Nephron (organoid): ENCODE measurements around the gene GTF2A1L.
"Not testable (repeated sequence)": the region's sequence is repeated elsewhere in the genome, so short reads cannot be mapped to it uniquely, and the experiment has no call there.

ENCODE experiments used
- H3K27ac Mint-ChIP-seq, 3 experiments: 2 replicates each; pipeline ENCODE4 v1.8.0; 2020; ENCODE audit warnings: mixed read lengths in 3 of 3, mild to moderate bottlenecking in 2 of 3, moderate library complexity in 1 of 3
- H3K27me3 Mint-ChIP-seq: 2 replicates; pipeline ENCODE4 v1.8.0; 2021; ENCODE audit warnings: low read depth, mild to moderate bottlenecking, moderate library complexity, mixed read lengths
- H3K36me3 Mint-ChIP-seq: 2 replicates; pipeline ENCODE4 v1.8.0; 2020; ENCODE audit warnings: low read depth, mixed read lengths
- H3K4me1 Mint-ChIP-seq: 2 replicates; pipeline ENCODE4 v1.8.0; 2020; ENCODE audit warnings: mixed read lengths
- H3K4me3 Mint-ChIP-seq, 3 experiments: 2 replicates each; pipeline ENCODE4 v1.8.0; 2020; ENCODE audit warnings: mild to moderate bottlenecking in 3 of 3, mixed read lengths in 3 of 3, moderate library complexity in 2 of 3
- H3K9me3 Mint-ChIP-seq: 2 replicates; pipeline ENCODE4 v1.8.0; 2020; ENCODE audit warnings: mixed read lengths
- TF ChIP-seq, protein P1 (sequence below), 3 experiments: fragments of 200-600 bp; sonication (generic); IDR thresholded peaks; one replicate each; pipeline ENCODE4 v1.5.0; 2021; ENCODE audit warnings: antibody characterized with exemption in 3 of 3; ENCODE audit not compliant: unreplicated experiment in 3 of 3

GTF2A1L gene

GRCh38 chr2:48613211-48613610 lies 4.4 kb upstream of the GTF2A1L start:
- Mint-ChIP-seq H3K4me3 (no peak overlapping the region), H3K27me3 (no peaks in the 10 kb centered on the region), H3K4me1 (no peaks in the 10 kb centered on the region), H3K9me3 (peaks cover 6% of the 10 kb centered on the region), H3K36me3 (peaks cover 9% of the 10 kb centered on the region), H3K27ac (no peak overlapping the region)
- TF ChIP-seq, protein P1, sequence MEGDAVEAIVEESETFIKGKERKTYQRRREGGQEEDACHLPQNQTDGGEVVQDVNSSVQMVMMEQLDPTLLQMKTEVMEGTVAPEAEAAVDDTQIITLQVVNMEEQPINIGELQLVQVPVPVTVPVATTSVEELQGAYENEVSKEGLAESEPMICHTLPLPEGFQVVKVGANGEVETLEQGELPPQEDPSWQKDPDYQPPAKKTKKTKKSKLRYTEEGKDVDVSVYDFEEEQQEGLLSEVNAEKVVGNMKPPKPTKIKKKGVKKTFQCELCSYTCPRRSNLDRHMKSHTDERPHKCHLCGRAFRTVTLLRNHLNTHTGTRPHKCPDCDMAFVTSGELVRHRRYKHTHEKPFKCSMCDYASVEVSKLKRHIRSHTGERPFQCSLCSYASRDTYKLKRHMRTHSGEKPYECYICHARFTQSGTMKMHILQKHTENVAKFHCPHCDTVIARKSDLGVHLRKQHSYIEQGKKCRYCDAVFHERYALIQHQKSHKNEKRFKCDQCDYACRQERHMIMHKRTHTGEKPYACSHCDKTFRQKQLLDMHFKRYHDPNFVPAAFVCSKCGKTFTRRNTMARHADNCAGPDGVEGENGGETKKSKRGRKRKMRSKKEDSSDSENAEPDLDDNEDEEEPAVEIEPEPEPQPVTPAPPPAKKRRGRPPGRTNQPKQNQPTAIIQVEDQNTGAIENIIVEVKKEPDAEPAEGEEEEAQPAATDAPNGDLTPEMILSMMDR (IDR thresholded peaks at IDR 0.05; ENCODE audit: unreplicated experiment in 3 of 3) = no peak

GRCh38 chr2:48614581-48614980 lies 3.1 kb upstream of the GTF2A1L start:
- not testable (repeated sequence) for H3K4me1 Mint-ChIP-seq, H3K4me3 Mint-ChIP-seq, H3K27me3 Mint-ChIP-seq, H3K27ac Mint-ChIP-seq, H3K9me3 Mint-ChIP-seq, H3K36me3 Mint-ChIP-seq

DNA sequence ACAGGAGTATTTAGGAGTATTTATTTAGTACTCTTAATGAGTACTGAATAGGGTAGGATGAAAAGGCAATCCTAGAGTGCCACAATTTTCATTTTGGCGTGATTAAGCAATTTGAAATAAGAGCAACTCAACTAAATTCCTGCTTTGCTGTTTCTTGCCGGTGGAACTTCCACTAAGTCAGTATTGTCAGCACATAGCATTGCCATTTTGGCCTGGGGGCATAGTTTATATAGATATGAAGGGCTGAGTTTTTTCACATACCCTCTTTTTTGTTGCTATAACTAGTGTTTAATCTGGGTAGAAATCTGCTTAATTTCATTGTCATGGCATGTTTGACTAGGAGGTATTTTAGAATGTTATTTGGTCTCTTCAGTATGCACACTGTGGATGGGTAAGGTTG lies 1.9 kb downstream of the GTF2A1L start:
- TF ChIP-seq, protein P1 (IDR thresholded peaks at IDR 0.05; ENCODE audit: unreplicated experiment in 3 of 3) = no peak
- Mint-ChIP-seq H3K36me3 (no peaks in the 10 kb centered on the region), H3K9me3 (no peaks in the 10 kb centered on the region), H3K4me1 (no peaks in the 10 kb centered on the region), H3K27ac (no peak overlapping the region), H3K4me3 (no peak overlapping the region), H3K27me3 (no peaks in the 10 kb centered on the region)

GRCh38 chr2:48620604-48621003 lies 2.9 kb downstream of the GTF2A1L start:
- H3K27ac Mint-ChIP-seq = no peak overlapping the region

DNA sequence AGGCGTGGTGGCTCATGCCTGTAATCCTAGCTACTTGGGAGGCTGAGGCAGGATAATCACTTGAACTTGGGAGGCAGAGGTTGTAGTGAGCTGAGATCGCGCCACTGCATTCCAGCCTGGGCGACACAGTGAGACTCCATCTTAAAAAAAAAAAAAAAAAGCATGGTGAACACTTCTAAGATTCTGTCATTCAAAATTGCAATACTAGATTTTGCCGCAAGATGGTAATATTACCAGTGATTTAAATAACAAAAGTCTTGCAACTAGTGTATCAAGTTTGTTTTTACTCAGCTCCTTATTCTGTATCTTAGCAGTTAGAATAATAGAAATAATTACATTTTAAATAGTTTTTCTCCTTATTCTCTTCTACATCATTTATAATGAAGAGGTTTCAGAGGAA lies 5.0 kb downstream of the GTF2A1L start:
- not testable (repeated sequence) for H3K4me1 Mint-ChIP-seq, H3K27me3 Mint-ChIP-seq, H3K9me3 Mint-ChIP-seq, H3K4me3 Mint-ChIP-seq, H3K27ac Mint-ChIP-seq, H3K36me3 Mint-ChIP-seq

More at GRCh38 chr2:48620604-48621003, 2.9 kb downstream of the GTF2A1L start:
- Mint-ChIP-seq H3K4me1 (no peaks in the 10 kb centered on the region), H3K36me3 (no peaks in the 10 kb centered on the region), H3K9me3 (no peaks in the 10 kb centered on the region), H3K27me3 (no peaks in the 10 kb centered on the region), H3K4me3 (no peak overlapping the region)
- TF ChIP-seq, protein P1 (IDR thresholded peaks at IDR 0.05; ENCODE audit: unreplicated experiment in 3 of 3) = no peak

DNA sequence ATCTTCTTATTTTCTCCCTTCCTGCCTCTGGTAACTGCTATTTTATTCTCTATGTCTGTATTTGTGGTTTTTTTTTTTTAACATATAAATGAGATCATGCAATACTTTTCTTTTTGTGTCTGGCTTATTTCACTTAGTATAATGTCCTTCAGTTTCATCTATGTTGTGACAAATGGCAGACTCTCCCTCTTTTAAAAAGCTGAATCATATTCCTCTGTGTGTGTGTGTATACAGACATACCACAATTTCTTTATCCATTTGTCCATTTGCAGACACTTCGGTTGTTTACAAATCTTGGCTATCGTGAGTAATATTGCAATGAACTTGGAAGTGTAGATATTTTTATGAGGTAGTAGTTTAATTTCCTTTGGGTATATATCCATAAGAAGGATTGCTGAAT lies 7.0 kb downstream of the GTF2A1L start:
- Mint-ChIP-seq H3K36me3 (peaks cover 3% of the 10 kb centered on the region), H3K27ac (no peak overlapping the region), H3K4me1 (no peaks in the 10 kb centered on the region), H3K4me3 (no peak overlapping the region), H3K9me3 (peaks cover 9% of the 10 kb centered on the region), H3K27me3 (no peaks in the 10 kb centered on the region)
- TF ChIP-seq, protein P1 (IDR thresholded peaks at IDR 0.05; ENCODE audit: unreplicated experiment in 3 of 3) = no peak

- Mint-ChIP-seq H3K4me3 (no peak overlapping the region), H3K4me1 (no peaks in the 10 kb centered on the region), H3K27ac (no peak overlapping the region), H3K9me3 (peaks cover 11% of the 10 kb centered on the region), H3K27me3 (no peaks in the 10 kb centered on the region), H3K36me3 (peaks cover 3% of the 10 kb centered on the region)
- TF ChIP-seq, protein P1 (IDR thresholded peaks at IDR 0.05; ENCODE audit: unreplicated experiment in 3 of 3) = no peak
Measured at GRCh38 chr2:48626047-48626446, 8.4 kb downstream of the GTF2A1L start.
